ENCODE results near the gene INPP5D.

DNA sequence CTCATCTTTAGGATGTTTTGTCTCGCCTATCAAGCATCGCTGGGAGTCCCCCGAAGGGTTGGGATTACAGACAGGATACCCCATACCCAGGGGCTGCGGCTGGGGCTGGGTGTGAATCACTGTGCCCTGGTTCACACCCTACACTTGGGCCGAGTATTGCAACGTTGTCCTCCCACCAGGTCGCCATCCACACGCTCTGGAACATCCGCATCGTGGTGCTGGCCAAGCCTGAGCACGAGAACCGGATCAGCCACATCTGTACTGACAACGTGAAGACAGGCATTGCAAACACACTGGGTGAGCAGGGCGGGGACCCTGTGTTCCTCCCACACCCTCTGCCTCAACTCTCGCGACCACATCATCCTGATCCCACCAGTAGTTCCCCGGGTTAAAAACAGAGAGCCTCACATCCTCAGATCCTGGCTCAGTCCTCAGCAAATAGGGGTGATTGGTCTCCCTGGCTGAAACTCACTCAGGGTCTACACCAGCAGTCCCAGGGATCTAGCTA lies 104.0 kb downstream of the INPP5D start:
- TF ChIP-seq POLR2A (IDR thresholded peaks at IDR 0.05; ENCODE audit: low read depth, low read length) (no peak), TAF1 (IDR thresholded peaks at IDR 0.05; ENCODE audit: borderline replicate concordance, low read depth, low read length) (no peak)
